Embryonic facial prominence (tissue), 1 donor: ENCODE data around the gene USP36.

Experiments used
- DNase-seq: peaks from one replicate; pipeline ENCODE4 v3.0.0-alpha.2; 2016; ENCODE audit errors: extremely low spot score

USP36 gene

GRCh38 chr17:78815696-78816095 lies 24.9 kb downstream of the USP36 start:
- no peak for DNase-seq

DNA sequence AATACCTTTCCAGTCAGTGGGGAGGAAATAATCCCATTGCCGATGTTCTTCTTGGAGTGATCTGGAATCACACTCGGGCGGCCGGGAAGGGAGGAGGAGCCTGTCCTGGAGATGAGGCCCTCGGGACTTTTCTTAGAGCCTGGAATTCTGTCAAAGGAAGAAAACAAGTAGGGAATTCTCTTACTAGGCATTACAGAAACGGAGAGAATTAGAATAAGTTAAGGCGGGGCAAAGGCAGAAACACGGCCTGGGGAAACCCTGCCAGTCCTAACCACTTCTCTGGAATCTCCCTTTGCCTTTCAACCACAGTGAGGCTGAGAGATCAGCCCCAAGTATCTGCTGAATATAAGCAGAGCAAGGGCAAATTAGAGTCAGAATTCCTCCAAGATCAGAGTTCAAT lies 27.8 kb downstream of the USP36 start:
- DNase-seq: no peak

GRCh38 chr17:78808163-78808562 lies 32.5 kb downstream of the USP36 start:
- DNase-seq: no peak

DNA sequence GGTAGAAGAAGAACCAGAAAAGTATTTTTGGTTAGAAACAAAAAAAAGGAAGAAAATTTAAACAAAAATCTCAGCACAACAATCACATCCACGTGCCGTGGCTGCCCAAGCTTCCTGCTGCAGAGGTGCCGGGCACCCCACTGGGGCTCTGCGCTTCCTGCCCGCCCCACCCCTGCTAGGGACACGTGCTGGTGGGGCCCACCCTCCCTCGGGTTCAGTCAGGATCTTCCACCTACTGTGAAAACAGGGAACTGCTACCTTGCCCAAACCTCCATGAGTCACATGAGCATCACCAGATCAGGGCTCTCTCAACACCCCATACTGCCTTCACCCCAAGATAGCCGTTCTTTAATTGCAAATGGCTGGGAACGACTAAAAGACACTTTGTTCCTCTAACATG lies 34.2 kb downstream of the USP36 start:
- no peak for DNase-seq

DNA sequence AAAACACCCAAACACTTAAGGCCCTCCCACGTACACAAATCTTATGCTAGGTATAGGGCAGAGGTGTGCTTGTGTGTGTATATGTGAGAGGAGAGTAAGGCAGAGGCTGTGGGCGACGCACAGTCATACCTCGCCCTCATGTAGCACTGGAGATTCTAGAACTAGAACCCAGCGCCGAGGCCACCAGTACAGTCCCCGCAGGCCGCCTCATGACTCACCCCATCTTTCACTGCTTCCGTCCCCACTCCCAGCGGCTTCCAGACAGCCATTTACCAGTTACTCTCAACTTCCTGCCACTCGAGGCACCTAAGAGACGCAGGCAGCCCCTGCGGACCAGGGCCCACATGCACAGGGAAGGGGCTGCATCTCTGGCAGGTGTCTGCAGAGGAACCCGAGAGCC lies 35.3 kb downstream of the USP36 start:
- DNase-seq: no peak

DNA sequence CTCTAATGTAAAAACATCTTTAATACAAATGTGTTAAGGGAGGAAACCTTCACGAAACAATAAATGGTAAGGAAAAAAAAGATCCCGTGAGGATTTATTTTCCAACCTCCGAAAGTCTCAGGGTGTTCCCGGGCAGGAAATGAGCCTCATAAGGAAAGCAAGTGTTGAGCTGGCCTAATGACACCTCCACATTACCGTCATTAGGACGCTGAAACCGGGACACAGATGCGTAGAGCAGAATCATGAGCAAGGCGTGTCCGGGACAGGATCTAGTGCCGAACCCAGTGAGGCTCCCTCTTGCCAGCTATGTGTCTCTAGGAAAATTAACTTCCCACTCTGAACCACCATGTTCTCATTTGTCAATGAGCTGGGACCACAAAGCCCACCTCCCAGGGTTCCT lies 35.8 kb downstream of the USP36 start:
- no peak for DNase-seq

GRCh38 chr17:78803186-78803845 lies 37.3 kb downstream of the USP36 start:
- DNase-seq: no peak

DNA sequence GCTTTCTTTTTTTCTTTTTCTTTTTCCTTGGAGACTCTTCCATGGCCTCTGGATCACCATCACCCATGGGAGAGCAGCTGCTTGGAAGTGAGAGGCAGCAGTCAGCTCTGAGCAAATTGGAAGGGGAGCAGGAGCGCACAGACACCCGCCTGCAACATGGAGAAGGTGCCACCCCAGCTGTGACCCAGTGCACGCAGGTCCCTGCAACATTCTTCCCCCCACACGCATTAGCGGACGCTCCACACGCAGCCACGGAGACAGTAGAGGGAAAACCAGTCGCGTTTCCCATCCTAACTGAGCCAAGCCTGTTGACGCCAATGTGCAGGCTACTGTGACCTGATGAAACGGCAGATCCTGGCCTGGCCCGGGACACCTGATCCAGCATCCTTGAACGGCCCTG lies 38.2 kb downstream of the USP36 start:
- no peak for DNase-seq

DNA sequence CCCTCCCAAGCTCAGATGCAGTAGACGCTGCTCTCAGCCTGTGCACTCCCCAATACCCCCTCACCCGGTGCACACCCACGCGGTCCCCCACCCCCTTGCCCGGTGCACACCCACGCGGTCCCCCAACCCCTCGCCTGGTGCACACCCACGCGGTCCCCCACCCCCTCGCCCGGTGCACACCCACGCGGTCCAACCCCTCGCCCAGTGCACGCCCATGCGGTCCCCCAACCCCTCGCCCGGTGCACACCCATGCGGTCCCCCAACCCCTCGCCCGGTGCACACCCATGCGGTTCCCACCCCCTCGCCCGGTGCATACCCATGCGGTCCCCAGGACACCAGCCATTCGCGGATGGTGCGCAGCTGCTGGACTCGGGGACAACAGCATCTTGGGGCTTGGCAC lies 38.6 kb downstream of the USP36 start:
- DNase-seq: no peak

DNA sequence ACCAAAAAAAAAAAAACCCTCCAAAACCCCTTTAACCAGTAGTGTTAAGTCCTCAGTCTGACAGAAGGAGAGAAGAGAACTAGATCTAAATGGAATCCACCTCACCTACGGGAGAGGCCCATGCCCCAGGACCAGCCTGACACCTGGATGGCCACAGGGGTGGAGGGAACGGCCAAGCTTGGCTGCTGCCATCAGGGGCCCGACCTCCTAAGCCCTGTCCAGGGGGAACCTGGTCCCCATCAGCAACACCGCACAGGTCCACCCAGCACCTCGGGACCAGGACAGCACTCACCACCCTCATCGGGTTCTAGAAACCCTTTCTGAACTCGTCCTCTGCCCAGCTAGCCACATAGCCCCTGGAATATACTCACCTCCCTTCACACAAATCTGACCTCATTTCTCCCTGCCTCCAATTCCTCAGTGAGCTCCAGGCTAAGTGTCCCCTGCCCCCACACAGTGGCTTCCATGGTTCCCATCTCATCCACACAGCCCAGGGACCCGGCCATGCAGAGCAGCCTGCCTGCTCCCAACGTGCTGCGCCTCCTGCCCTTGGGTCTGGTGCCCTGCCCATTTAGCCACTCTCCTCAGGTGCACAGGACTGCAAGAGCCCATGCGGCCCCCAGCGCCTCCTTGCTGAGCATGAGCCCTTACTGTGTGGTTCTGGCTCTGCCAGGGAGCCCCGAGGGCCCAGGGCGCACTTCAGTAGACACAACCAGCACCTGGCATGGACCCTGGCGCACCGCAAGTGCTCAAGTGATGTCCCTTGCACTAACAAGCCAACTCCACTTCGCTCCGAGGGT lies 40.3 kb downstream of the USP36 start:
- no peak for DNase-seq

GRCh38 chr17:78798695-78799559 lies 41.7 kb downstream of the USP36 start:
- no peak for DNase-seq

DNA sequence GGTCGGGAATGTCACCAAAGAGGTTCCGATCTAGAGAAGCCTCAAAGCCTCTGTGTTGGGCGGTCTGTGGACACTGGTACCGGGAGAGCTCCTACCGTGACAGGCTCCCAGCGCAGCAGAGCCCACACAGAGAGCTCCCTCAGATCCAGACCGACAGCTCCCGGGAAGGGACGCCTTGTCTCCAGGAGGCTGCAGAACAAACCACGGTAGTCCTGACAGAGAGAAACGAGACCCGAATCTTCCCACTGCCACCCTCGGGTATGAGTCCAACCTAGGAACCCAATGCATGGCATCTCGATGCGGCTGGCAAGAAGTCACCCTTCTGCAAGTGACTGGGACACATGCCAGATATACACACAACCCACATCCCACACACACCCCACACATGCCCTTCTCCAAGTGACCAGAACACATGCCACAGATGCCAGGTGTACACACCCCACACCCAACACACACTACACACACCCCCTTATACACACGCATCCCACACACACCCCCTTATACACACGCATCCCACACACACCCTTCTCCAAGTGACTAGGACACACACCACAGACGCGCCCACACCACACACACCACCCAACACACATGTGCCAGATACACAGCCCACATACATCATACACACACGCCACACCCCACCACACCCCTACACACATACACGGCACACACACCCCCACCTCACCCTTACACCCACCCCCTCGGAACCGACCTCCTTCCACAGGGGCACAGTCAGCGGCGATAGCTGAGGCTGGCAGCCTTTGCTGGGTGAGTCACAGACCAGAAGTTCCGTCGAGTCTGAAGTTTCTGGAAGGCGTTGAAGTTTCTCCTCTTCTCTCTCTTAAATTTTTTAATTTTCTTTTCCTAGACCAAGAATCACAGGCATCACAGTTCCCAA lies 42.7 kb downstream of the USP36 start:
- DNase-seq: no peak

GRCh38 chr17:78797213-78797612 lies 43.4 kb downstream of the USP36 start:
- no peak for DNase-seq

DNA sequence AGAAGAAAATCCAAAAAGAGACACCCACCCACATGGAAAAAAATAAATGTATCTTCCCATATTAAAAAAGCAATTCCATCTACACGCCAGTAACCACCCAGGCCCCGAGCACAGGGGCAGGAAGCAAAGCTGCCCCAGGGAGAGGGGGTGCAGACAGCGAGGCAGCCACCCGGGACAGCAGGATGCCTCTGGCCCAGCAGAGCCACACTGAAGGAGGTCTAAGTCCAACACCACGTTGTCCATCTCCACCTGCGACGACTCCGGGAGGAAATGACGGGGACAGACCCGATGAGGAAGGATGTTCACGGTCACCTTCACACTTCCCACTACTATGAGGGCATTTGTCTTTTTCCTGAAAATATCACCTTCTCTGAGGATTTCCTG lies 44.1 kb downstream of the USP36 start:
- no peak for DNase-seq

- DNase-seq: no peak
Observed at GRCh38 chr17:78795861-78796516, 44.6 kb downstream of the USP36 start.

GRCh38 chr17:78794864-78795640 lies 45.6 kb downstream of the USP36 start:
- no peak for DNase-seq

GRCh38 chr17:78794399-78794798 lies 46.2 kb downstream of the USP36 start:
- no peak for DNase-seq

GRCh38 chr17:78793968-78794367 lies 46.6 kb downstream of the USP36 start:
- no peak for DNase-seq

DNA sequence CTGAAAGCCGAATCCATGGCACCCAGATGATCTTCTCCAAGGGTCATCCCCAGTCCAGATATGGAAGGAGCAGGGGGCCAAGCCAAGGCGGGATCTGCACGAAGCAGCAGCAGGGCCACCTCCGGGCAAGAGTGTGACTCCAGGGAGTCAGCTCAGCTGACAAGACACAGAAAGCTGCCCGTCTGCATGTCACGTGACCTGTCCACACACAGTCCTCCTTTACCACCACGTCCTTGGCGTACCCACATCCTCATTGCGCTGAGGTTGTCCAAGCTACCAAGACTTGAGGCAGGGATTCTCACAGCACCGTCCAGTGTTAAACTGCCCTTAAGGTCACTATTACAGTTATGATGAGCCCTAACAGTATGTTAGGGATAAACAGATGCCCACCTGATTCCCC lies 47.2 kb downstream of the USP36 start:
- no peak for DNase-seq
